Left ventricle myocardium superior (tissue), 1 donor: ENCODE data around the gene HPS1. TPM values are rescaled to one million over a fixed set of nuclear protein-coding genes. Genes with fewer than 3 reads are reported as not detected.

Experiments used
- ATAC-seq: fragments of 200-7000 bp; cut with Tn5 transposase; one replicate; pipeline ENCODE4 v1.9.1; 2020; ENCODE audit warnings: mild to moderate bottlenecking, moderate library complexity
- DNase-seq: peaks from one replicate; pipeline ENCODE4 v3.0.0-alpha.2; 2020
- intact Hi-C: fragments of 100-400 bp; cut with micrococcal nuclease; formaldehyde crosslinking; loops from one replicate; pipeline ENCODE4 v1.11.0; 2022
- total RNA-seq: library from RNA; stranded (reverse); fragmentation: NEBNext Ultra II Directional; extraction: Animal tissue kit (Norgen Biotek cat#: 25700); gene quantifications from one replicate; pipeline ENCODE4 v1.2.1, GENCODE V29; 2021
- donor health status: DM: no; HTN: yes; CAD: no; lungs with severe emphysema.

The HPS1 gene
- total RNA-seq, 1 donor from 2014 or later = 28.9 TPM

DNA sequence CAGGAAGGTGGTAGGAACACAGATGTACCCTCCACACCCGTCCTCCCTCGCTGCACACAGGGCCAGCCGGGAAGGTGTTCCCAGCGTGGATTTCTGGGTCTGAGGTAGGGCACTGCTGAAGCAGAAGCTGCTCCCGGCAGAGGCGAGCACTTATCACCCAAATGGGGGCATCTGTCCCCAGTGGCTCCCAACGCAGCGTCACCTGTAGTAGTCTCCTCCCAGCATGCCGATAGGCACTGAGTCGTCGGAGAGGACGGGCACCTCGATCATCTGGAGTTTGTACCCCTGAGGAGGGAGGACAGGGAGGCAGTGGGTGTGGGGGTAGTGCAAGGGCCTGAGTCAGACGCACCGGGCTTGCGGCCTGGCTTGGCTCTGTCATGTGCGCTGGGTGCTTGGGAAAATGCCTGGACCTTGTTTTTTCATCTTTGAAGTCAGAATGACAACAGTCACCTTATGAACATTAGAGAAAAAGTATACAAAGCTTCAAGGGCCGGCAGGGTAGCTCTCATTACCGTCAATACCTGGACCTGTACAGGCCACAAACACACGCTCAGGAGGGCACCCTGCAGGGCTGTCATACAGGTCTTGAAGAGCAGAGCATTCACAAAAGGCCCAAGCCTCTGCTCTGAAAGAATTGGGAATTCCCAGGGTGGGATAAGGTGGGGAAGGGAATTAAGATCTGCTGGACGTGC, 28.6 kb downstream of the HPS1 start:
- DNase-seq (no peak), ATAC-seq (no peak)
- intact Hi-C loops = no loop called here

DNA sequence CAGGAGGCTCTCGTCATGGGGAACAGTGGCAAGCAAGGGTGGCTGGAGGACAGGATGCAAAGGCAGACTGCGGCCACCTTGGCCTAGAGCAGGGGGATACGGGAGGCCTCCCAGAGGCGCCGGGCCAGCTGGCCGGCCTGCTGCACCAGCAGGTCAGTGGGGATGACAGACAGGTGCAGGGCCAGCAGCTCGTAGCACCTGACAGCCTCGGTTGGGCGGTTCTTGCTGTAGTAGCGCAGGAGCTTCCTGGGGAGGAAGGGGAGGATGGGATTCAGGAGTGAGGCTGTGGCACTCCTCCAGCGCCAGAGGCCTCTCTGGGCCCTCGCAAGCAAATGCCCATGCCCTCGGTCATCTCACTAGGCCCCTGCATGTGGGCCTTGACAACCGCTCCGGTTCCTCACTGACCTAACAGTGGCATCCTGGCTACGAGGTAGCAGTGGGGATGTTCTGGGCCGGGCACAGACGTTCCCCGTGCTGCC, 29.2 kb downstream of the HPS1 start:
- no peak for DNase-seq
- intact Hi-C loops = no loop called here
- ATAC-seq = no peak

- ATAC-seq (no peak), DNase-seq (no peak)
- intact Hi-C loops = no loop called here
These were observed 29.9 kb downstream of the HPS1 start for GRCh38 chr10:98416606-98417388.

GRCh38 chr10:98415731-98416119, 31.0 kb downstream of the HPS1 start:
- intact Hi-C loops = no loop called here

DNA sequence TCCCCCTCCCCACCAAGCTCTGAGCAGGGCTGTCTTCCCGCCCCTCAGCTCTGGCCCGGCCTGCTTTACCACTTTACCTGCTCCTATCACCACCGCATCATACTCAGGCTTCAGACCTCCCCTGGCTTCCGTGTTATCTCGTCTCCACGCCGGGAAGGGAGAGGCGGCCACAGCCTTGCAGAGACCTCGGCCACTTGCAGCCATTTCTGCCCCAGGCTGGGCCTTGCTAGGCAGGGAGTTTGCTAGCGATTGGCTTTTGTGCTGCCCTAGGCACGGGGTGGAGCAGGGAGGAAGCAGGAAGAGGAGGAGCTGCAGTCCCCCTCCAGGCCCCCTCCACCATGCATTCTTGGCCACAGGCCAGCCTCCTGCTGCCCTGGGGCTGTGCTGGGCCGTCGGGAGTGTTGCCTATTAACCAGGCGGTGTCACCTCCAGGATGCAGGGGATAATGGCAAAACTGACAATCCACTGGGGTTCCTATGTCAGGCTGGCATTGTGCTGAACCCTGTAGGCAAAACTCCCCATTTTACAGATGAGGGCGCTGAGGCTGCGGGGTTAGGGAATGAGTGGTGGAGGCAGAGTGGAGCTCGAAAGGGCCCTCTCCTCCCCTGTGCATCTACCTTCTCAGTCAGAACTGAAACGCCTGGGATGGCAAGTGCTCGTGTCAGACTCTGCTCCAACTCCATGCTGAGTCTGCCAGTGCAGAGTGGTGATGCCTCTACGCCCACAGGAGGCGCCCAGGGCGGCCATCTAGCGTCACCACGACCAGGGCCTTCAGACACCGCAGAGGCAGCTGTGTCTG, 31.6 kb downstream of the HPS1 start, which contains the start of gene PYROXD2:
Gene PYROXD2, minus strand, starts transcription at position 251 of the 799 bp plus-strand sequence. Its CDS starts 47 bp downstream, at position 204.
- intact Hi-C loops = no loop called here
- ATAC-seq (peak; percentile 96), DNase-seq (peak; percentile 95)

More at GRCh38 chr10:98415731-98416119, 31.0 kb downstream of the HPS1 start:
- peak; percentile 2 for ATAC-seq
- no peak for DNase-seq

- intact Hi-C loops = no loop called here
These were observed 32.2 kb downstream of the HPS1 start for GRCh38 chr10:98414578-98414931.

GRCh38 chr10:98411768-98412167, 35.0 kb downstream of the HPS1 start:
- ATAC-seq (no peak), DNase-seq (no peak)
- intact Hi-C loops = no loop called here

More at GRCh38 chr10:98414578-98414931, 32.2 kb downstream of the HPS1 start:
- peak; percentile 11 for ATAC-seq
- DNase-seq = no peak

DNA sequence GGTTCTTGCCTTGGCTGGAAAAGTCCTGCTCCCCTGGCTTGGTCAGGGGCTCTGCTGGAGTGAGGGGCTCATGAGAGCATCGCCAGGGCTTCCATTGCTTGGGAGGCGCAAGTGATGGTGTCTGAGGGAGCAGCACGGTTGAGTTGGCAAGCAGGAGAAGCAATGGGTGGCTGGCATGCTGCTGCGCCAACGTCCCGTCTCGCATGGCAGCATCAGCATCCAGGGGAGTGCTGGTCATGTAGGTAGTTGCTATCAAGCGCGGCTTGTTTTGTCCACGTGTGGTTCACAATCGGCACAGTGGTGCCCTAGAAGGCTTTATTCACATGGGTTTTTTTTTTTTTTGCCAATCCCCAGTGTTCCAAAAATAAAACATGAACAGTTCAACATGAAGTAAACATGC, 35.6 kb downstream of the HPS1 start:
- no peak for ATAC-seq
- intact Hi-C loops = no loop called here
- no peak for DNase-seq

DNA sequence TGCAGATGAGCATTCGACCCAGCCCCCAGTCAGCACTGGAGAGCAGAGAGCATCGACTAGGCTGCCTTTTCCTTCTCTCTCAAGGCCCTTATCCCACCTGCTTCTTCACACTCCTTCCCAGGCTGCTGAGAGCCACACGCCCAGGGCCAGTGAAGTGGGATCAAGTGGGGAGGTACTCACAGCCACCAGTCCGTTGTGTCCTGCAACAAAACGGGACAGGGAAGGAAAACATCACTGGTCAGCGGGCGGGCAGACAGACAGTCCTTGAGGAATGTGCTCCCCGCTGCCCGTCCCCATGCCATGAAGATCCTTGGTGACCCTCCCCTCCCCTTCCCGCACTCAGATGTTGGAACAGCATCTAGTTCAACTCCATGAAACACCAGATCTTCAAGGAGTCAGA, 36.0 kb downstream of the HPS1 start:
- ATAC-seq = no peak
- intact Hi-C loops = no loop called here
- no peak for DNase-seq

DNA sequence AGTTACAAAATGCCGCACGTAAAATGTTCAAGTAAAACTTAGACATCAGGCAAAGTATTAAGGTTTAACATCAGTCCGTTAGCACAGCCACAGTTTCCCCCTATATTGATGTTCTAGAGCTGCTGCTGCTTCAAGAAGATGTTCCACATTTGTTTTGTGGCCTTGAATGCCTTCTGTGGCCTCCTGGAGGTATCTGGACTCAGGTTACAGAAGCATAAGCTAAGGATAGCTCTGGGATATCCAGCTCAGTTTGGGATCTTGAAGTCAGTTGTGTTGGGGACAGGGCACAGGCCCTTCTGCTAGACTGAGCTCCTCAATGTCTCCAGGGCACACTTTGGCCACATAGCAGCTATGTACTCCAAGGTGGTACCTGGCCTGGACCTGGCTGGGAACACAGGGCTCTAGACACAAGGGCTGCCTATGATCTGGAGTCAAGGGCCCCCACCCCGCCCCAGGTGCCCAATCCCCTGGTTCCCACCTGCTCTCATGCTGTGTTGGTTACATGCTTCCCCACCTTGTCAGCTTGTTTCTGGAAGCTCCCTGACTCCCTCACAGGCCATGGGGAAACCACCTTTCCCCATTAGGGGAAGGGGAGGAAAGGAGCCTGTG, 36.5 kb downstream of the HPS1 start:
- no peak for DNase-seq
- no peak for ATAC-seq
- intact Hi-C loops = no loop called here

- intact Hi-C loops = no loop called here
- no peak for ATAC-seq
- no peak for DNase-seq
These were observed 37.9 kb downstream of the HPS1 start for GRCh38 chr10:98408799-98409198.

- no peak for ATAC-seq
- intact Hi-C loops = no loop called here
These were observed 38.9 kb downstream of the HPS1 start for GRCh38 chr10:98407744-98408241.

GRCh38 chr10:98407017-98407743, 39.6 kb downstream of the HPS1 start:
- no peak for DNase-seq
- ATAC-seq = peak; percentile 60
- intact Hi-C loops = no loop called here

More at GRCh38 chr10:98407744-98408241, 38.9 kb downstream of the HPS1 start:
- DNase-seq = no peak

DNA sequence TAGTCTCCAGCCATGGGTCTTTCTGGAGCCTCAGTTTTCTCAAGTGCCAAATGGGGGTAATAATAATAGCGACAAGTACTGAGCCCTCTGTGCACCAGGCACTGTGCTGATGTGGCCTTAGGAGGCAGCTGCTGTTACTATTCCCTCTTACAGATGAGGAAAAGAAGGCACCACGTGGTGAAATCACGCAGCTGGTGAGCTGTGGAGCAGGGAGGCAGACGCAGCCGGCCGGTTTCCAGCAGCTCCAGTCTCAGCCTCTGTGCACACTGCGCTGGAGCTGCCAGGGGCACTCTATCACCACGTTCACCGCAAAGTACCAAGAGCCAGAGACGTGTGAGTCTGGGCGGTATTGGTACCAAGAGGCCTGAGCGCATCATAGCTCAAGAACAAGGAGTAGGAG, 41.3 kb downstream of the HPS1 start:
- DNase-seq = no peak
- intact Hi-C loops = no loop called here
- ATAC-seq = no peak

GRCh38 chr10:98404571-98405359, 42.0 kb downstream of the HPS1 start:
- intact Hi-C loops = no loop called here
- ATAC-seq (peak; percentile 15), DNase-seq (no peak)

GRCh38 chr10:98403812-98404504, 42.8 kb downstream of the HPS1 start:
- intact Hi-C loops = no loop called here
- ATAC-seq = no peak
- DNase-seq = no peak
